T-helper 22 cell (primary cell): ENCODE results near the gene GNA12.
"Not testable (repeated sequence)": the region's sequence is repeated elsewhere in the genome, so short reads cannot be mapped to it uniquely, and the experiment has no call there.

Source experiments
- DNase-seq: peaks from one replicate; pipeline ENCODE4 v3.0.0-alpha.2; 2020; ENCODE audit warnings: low read depth

Gene GNA12

GRCh38 chr7:2864999-2865670 is 21.0 kb upstream of the GNA12 start:
- DNase-seq, result peak; percentile 37

GRCh38 chr7:2864204-2864985 is 20.3 kb upstream of the GNA12 start:
- DNase-seq, result no peak

- DNase-seq, result peak; percentile 47
Measured at GRCh38 chr7:2863461-2864066, 19.5 kb upstream of the GNA12 start.

DNA sequence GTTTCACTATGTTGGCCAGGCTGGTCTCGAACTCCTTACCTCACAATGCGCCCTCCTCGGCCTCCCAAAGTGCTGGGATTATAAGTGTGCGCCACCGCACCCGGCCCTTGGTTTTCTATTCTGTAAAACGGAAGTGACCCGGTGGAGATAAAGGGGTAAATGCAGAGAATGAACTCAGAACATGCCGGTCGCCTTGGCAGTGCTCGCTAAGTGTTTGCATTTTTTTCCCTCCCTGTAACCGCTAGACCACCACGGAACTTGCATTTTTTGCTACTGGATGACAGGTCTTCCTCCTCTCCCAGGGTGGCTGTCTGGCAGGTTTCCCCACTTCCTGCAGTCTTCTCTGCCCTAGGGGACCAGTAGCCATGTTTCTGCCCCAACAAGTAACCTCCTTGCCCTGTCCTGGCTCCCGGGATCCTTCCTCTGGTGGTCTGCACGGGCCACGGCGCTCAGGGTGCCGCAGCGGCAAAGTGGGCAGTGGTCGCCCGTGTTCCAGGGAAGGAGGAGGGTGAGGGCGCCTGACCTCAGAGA is 18.8 kb upstream of the GNA12 start:
- DNase-seq, result no peak

- DNase-seq, result no peak
Measured at GRCh38 chr7:2861509-2861908, 17.4 kb upstream of the GNA12 start.

DNA sequence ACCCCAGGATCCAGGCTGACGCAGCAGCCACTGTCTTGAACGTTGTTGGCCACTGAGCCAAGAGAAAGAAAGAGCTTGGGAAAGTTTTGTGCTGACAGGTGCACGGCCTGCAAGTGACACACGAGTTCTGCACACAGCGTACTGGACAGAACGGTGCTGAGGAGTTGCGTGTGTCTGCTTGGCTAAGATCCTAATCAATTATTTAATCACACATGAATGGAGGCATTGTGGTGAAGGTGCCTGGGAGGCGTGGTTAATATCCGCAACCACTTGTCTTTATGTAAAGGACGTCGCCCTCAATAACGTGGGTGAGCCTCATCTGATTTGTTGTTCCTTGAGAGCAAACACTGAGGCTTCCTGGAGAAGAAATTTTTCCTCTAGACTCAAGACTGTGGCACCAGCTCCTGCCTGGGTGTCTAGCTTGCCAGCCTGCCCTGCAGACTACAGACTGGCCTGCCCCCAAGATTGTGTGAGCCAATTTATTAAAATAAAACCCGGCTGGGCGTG is 16.6 kb upstream of the GNA12 start:
- no peak for DNase-seq

DNA sequence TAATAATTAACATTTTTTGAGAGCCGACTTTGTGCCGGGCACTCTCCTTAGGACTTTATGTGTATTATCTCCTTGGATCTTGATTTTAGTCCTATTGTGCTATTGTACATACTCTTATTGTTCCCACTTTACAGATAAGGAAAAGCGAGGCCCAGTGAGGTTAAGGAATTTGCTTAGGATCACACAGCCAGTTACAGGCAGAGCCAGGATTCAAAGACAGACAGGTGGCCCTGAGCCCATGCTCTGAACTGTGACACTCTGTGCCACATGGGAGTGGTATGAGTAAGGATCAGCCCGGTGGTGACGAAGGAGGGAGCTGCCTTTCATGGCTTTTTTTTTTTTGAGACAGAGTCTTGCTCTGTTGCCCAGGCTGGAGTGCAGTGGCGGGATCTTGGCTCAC is 15.8 kb upstream of the GNA12 start:
- no peak for DNase-seq

DNA sequence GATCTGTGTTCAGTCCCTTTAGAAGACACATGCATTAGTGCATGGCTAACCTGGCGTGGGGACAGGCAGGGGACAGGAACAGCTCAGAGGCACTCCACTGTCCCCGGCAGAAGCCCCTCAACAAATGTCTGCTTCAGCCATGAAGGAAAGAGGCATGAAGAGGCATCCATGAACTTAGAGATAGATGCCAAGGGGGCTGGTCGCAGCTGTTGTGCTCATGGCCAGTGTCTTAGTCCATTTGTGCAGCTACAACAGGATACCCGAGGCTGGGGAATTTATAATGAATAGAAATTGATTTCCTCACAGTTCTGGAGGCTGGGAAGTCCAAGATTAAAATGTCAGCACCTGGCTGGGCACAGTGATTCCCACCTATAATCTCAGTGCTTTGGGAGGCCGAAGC is 14.5 kb upstream of the GNA12 start:
- DNase-seq, result no peak

GRCh38 chr7:2856388-2857169 is 12.5 kb upstream of the GNA12 start:
- DNase-seq, result no peak

DNA sequence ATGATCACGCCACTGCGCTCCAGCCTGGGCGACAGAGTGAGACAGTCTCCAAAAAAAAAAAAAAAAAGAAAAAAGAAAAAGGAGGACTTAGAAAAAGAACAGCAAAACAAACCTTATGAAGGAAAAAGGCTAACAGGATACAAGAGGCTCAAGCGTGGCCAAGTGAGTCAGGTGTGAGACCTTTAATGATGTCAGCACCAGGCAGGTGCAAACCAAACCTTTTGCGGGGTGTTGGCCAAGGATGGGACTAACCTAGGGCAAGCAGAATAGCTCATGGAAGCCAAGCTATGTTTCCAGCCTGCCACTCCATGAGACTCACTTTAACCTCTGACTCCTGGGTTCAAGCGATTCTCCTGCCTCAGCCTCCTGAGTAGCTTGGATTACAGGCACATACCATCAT is 11.3 kb upstream of the GNA12 start:
- no peak for DNase-seq

GRCh38 chr7:2853552-2853951 is 9.4 kb upstream of the GNA12 start:
- not testable (repeated sequence) for DNase-seq

DNA sequence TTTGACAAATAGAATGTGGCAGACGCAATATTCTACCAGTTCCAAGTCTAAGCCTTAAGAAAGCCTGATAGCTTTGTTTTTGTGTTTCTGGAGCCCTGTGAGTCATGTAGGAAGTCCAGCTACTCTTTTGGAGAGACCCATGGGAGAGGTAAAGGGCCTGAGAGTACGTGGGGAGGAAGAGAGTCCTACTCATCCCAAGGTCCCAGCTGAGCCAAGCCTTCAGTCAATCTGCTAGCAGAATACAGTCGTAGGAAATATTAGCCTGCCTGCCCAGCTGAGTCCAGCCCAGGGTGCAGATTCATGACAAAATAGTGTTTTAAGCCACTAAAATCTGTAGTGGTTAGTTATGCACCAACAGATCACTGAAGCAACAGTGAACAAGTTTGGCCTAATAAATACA is 9.0 kb upstream of the GNA12 start:
- no peak for DNase-seq

- no peak for DNase-seq
Measured at GRCh38 chr7:2851497-2851896, 7.4 kb upstream of the GNA12 start.

DNA sequence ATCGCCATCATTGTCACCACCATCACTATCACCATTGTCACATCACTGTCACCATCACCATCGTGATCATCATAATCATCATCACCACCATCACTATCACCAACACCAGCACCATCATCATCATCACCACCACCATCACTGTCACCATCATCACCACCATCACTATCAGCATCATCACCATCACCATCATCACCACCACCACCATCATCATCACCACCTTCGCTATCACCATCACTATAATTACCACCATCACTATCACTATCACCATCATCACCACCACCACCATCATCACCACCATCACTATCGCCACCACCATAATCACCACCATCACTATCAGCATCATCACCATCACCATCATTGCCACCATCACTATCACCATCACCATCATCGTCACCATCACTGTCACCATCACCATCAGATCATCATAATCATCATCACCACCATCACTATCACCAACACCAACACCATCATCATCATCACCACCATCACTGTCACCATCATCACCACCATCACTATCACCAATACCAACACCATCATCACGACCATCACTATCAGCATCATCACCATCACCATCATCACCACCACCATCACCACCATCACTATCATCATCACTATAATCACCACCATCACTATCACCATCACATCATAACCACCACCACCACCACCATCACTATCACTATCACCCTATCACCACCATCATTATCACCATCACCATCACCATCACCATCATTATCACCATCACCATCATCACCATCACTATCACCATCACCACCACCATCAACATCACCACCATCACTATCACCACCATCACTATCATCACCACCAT is 6.0 kb upstream of the GNA12 start:
- DNase-seq, result no peak

DNA sequence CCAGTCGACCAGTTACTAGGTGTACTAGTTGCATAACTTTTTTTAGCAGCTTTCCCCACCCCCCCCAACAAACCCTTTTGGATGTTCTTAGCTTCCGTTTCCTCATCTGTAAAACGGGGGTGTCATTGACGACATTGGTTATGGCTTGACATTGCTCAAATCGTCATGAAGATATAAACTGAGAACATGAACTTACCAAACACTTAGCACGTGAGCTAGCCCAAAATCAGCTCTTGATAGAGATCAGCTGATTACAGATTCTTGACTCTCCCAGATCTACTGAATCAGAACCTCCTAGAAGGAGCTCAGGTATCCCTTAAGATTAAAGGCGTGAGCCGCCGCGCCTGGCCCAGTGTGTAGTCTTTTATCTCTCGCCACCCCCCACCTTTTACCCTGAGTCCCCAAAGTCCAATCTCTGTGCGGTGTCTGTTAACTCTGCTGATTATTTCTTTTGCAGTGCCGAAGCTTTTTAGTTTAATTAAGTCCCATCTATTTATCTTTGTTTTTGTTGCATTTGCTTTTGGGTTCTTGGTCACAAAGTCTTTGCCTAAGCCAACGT is 1.0 kb upstream of the GNA12 start:
- DNase-seq, result no peak

DNA sequence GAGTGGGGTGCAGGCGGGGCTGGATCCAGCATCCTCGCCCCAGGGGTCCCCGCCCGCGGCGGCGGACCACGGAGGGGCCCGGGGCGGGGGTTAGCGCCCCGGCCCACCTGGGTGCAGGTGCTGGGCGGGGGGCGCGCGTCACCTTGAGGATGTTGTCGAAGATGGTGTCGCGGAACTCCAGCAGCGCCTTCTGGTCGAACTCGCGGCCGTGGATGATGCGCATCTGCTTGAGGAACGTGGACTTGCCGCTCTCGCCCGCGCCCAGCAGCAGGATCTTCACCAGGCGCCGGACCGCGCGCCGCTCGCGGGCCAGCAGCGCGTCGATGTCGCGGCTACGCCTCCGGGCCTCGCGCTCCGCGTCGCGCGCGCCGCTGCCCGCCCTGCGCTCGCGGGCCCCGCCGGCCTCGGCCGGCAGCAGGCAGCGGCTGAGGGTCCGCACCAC is 376 bp downstream of the GNA12 start:
- DNase-seq, result no peak

DNA sequence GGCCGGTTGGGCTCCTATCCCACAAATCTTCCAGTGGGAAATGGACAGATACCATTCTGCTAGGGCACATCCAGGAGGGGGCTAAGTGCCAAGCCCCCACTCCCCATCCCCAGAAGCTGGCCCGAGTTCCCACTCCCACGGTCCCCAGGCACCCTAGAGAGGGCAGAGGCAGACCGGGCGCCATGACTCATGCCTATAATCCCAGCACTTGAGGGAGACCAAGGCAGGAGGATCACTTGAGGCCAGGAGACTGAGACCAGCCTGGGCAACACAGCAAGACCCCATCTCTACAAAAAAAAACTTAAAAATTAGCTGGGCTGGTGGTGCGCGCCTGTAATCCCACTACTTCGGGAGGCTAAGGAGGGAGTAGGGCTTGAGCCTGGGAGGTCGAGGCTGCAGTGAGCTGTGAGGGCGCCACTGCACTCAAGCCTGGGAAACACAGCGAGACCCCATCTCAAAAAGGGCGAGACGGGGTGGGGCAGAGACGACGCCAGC is 870 bp downstream of the GNA12 start:
- DNase-seq, result no peak

- no peak for DNase-seq
Measured at GRCh38 chr7:2841907-2842306, 2.2 kb downstream of the GNA12 start.

DNA sequence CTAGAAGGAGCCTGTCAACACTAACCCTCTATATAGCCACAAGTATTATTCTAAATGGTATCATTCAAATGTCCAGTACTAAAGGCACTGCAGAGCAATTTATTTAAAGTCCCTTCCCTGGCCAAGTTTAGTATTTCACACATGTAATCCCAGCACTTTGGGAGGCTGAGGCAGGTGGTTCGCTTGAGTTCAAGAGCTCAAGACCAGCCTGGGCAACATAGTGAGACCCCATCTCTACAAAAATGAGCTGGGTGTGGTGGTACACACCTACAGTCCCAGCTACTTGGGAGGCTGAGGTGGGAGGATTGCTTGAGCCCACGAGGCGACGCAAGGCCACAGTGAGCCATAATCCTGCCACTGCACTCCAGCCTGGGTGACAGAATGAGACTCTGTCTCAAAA is 3.6 kb downstream of the GNA12 start:
- DNase-seq, result no peak

GRCh38 chr7:2838873-2839578 is 5.1 kb downstream of the GNA12 start:
- DNase-seq, result no peak
